T-helper 22 cell (primary cell): ENCODE data around the gene PLSCR5.

Experiments
- DNase-seq: peaks from one replicate; pipeline ENCODE4 v3.0.0-alpha.2; 2020; ENCODE audit warnings: low read depth

PLSCR5 gene

GRCh38 chr3:146605106-146605505, at the start of gene PLSCR5:
TSS of gene PLSCR5 (minus strand) at chr3:146605346. CDS start at chr3:146605212, 134 bp downstream.
- no peak for DNase-seq

GRCh38 chr3:146653978-146654377, 48.8 kb upstream of the PLSCR5 start:
- no peak for DNase-seq

- no peak for DNase-seq
Observed at GRCh38 chr3:146650691-146651442, 45.7 kb upstream of the PLSCR5 start.

GRCh38 chr3:146646261-146646660, 41.1 kb upstream of the PLSCR5 start:
- DNase-seq: no peak

GRCh38 chr3:146640955-146641867, 36.1 kb upstream of the PLSCR5 start:
- no peak for DNase-seq

- no peak for DNase-seq
Observed at GRCh38 chr3:146640361-146640760, 35.2 kb upstream of the PLSCR5 start.

GRCh38 chr3:146638718-146639117, 33.6 kb upstream of the PLSCR5 start:
- no peak for DNase-seq

GRCh38 chr3:146637871-146638270, 32.7 kb upstream of the PLSCR5 start:
- DNase-seq: no peak

- DNase-seq: no peak
Observed at GRCh38 chr3:146636881-146637280, 31.7 kb upstream of the PLSCR5 start.

GRCh38 chr3:146634346-146634745, 29.2 kb upstream of the PLSCR5 start:
- DNase-seq: no peak

- DNase-seq: no peak
Observed at GRCh38 chr3:146628671-146629070, 23.5 kb upstream of the PLSCR5 start.

- DNase-seq: no peak
Observed at GRCh38 chr3:146626403-146627122, 21.4 kb upstream of the PLSCR5 start.

- no peak for DNase-seq
Observed at GRCh38 chr3:146625186-146625775, 20.1 kb upstream of the PLSCR5 start.

GRCh38 chr3:146621723-146622122, 16.6 kb upstream of the PLSCR5 start:
- DNase-seq: no peak

- DNase-seq: no peak
Observed at GRCh38 chr3:146612015-146612414, 6.9 kb upstream of the PLSCR5 start.

GRCh38 chr3:146611096-146611495, 6.0 kb upstream of the PLSCR5 start:
- no peak for DNase-seq

- DNase-seq: no peak
Observed at GRCh38 chr3:146598535-146598934, 6.6 kb downstream of the PLSCR5 start.

- DNase-seq: no peak
Observed at GRCh38 chr3:146594843-146595482, 10.2 kb downstream of the PLSCR5 start.

GRCh38 chr3:146593776-146594175, 11.4 kb downstream of the PLSCR5 start:
- no peak for DNase-seq

- no peak for DNase-seq
Observed at GRCh38 chr3:146590521-146590920, 14.6 kb downstream of the PLSCR5 start.

- no peak for DNase-seq
Observed at GRCh38 chr3:146589899-146590508, 15.1 kb downstream of the PLSCR5 start.
